Measurements from ENCODE around the gene SLC9B2. TPM values are rescaled to one million over a fixed set of nuclear protein-coding genes. Genes with fewer than 3 reads are reported as not detected.
A peak's percentile ranks its signal among the peaks of the same experiment; 100 is the strongest.

Gene SLC9B2
- total RNA-seq, 2 donors from 2014 or later: 10.1 to 14.8 TPM

DNA sequence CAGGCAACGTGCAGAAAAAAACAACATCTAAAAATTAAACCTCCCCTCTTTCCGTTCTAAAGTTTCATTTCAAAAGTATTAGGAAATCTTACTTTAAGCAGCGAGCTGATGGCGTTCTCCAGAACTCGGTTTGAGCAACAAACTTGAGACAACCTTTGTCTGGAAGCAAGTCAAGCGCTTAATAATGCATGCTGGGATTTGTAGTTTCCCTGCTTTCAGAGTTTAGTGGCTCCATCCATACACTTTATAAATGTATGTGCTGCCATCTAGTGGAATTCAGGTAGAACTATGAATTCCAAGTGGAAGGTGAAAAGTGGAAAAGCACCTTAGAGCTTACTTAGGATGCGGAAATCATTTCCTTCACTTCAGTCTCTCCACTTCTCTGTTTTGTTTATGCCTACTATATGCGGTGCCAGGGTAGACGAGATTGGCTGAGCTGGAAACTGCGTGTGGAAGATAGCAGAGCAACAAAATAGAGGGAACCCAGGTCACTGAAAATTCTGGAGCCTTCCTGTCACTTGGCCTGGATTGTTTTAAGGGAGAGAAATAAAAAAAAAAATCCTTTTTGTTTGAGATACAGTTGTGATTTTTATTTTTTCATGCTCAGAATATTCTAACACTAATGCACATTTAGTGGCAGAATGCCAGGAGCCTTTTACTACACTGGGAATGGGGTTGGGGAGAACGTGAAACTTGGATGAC, 23.3 kb upstream of the SLC9B2 start, which contains the start of gene BDH2:
Gene BDH2, minus strand, starts transcription at position 144 of the 702 bp plus-strand sequence. CDS start 3,580 bp downstream, outside the sequence.
- H3K27me3 ChIP-seq: no peaks in the 10 kb centered on the region
- no peaks in the 10 kb centered on the region for H3K9me3 ChIP-seq
- peak within 1 kb of the TSS in 1 of 2 donors; percentile 10 for H3K4me3 ChIP-seq
- peaks cover 34% of the 10 kb centered on the region for H3K4me1 ChIP-seq
- ATAC-seq (peak; percentile 99), DNase-seq (peak; percentile 53 to 88 (median 66))
- TF ChIP-seq, protein P1, sequence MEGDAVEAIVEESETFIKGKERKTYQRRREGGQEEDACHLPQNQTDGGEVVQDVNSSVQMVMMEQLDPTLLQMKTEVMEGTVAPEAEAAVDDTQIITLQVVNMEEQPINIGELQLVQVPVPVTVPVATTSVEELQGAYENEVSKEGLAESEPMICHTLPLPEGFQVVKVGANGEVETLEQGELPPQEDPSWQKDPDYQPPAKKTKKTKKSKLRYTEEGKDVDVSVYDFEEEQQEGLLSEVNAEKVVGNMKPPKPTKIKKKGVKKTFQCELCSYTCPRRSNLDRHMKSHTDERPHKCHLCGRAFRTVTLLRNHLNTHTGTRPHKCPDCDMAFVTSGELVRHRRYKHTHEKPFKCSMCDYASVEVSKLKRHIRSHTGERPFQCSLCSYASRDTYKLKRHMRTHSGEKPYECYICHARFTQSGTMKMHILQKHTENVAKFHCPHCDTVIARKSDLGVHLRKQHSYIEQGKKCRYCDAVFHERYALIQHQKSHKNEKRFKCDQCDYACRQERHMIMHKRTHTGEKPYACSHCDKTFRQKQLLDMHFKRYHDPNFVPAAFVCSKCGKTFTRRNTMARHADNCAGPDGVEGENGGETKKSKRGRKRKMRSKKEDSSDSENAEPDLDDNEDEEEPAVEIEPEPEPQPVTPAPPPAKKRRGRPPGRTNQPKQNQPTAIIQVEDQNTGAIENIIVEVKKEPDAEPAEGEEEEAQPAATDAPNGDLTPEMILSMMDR (IDR thresholded peaks at IDR 0.05): peak; percentile 50 to 95 (median 90)
- TF ChIP-seq POLR2A (IDR thresholded peaks at IDR 0.05): peak in 2 of 3 donors; percentile 35 to 37
- H3K36me3 ChIP-seq (replicated peaks in 1 of 2; ENCODE audit: insufficient read depth in 1 of 2, low read depth in 2 of 2): no peaks in the 10 kb centered on the region
- intact Hi-C loops (cut with DNase I): loop anchor here (10.0 kb wide), 2 partner anchors 485 to 645 kb away; no protein-coding TSS in a partner anchor
- H3K27ac ChIP-seq: peak within 1 kb of the TSS in 2 of 4 donors; percentile 22 to 57
- WGBS, 2 donors: 10% methylated on average over 11 of the region's 11 CpGs

DNA sequence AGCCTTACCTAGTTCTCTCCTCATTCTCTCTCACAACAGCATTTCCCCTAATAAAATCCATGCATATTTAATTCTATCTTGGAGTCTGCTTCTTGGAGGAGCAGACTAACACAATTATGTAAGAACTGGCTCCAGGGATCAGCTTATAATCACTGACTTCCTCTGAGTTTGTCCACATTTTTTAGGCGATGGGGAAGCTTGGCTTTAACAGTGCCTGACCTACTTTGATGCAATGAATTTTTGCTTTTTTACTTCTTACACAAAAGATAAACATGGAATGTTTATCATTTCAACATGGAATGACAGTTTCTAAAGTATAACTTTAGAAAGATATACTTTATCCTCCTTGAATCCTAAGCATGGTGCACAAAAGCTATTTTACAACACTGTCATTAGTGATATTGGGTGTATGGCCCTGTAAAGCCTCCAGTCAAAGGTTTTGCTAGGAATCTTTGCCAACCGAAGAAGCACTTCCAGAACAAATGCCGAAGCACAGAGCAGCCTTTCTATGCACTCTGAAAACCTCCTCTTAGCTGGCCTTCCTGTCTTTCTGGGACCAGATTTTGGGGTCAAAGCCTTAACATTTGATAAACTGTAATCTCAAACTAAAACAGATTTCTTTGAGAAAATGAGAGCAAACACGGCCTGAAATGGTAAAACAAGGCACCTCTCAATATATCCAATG, 22.3 kb upstream of the SLC9B2 start:
- 13 to 22% methylated on average over 4 of the region's 4 CpGs for WGBS, 2 donors
- H3K36me3 ChIP-seq (replicated peaks in 1 of 2; ENCODE audit: insufficient read depth in 1 of 2, low read depth in 2 of 2): no peaks in the 10 kb centered on the region
- TF ChIP-seq POLR2A (IDR thresholded peaks at IDR 0.05): no peak
- TF ChIP-seq, protein P1 (IDR thresholded peaks at IDR 0.05): no peak
- no peaks in the 10 kb centered on the region for H3K27me3 ChIP-seq
- DNase-seq (no peak), ATAC-seq (no peak)
- H3K4me3 ChIP-seq: peak overlapping the region in 1 of 2 donors; percentile 10
- peak overlapping the region in 2 of 4 donors; percentile 22 to 57 for H3K27ac ChIP-seq
- intact Hi-C loops (cut with DNase I): loop anchor here (10.0 kb wide), 1 partner anchor 484 kb away; no protein-coding TSS in a partner anchor
- no peaks in the 10 kb centered on the region for H3K9me3 ChIP-seq
- peaks cover 35% of the 10 kb centered on the region for H3K4me1 ChIP-seq

DNA sequence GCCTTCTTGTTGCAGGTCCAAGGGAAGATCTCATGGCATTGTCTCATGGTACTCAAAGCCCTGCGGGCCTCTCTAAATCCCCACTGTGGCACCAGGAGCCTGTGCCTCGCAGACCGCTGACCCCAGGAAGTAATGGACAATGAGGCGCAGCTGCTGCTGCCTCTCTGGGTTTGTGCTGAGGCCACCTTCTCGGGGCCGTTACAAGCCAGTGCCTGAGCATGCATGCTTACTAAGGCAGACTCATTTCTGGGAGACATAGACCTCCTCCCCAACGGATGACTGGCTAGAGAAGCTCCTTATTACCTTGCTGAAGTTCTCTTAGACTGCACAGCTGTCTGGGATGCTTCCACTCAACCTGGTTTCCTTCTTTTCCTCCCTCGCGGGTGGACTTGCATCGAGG, 21.8 kb upstream of the SLC9B2 start:
- intact Hi-C loops (cut with DNase I): loop anchor here (10.0 kb wide), 1 partner anchor 484 kb away; no protein-coding TSS in a partner anchor
- no peak overlapping the region for H3K27ac ChIP-seq
- 80 to 88% methylated on average over 10 of the region's 10 CpGs for WGBS, 2 donors

DNA sequence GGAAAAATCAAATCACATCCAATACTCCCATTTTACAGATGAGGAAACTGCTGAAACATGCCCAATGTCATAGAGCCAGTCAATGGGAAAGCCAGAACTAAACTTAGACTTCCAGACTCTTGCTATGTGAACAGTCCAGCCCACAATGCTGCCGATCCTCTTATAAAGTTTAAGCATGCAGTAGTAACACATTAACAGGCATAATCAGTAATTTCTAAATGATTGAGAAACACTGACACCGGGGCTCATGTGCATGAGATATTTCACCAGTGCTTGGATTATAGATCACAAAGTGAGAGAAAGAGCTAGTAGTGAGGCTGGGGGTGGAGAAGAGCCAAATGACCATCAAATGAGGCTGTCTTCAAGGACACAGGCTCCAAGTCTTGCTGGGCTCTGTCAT, 20.6 kb upstream of the SLC9B2 start:
- H3K36me3 ChIP-seq (replicated peaks in 1 of 2; ENCODE audit: insufficient read depth in 1 of 2, low read depth in 2 of 2): no peaks in the 10 kb centered on the region
- no peaks in the 10 kb centered on the region for H3K9me3 ChIP-seq
- ATAC-seq (no peak), DNase-seq (peak in 1 of 4 donors; percentile 17)
- intact Hi-C loops (cut with DNase I): loop anchor here (10.0 kb wide), 1 partner anchor 482 kb away; no protein-coding TSS in a partner anchor
- TF ChIP-seq, protein P1 (IDR thresholded peaks at IDR 0.05): no peak
- no peak for TF ChIP-seq POLR2A (IDR thresholded peaks at IDR 0.05)
- WGBS, 2 donors: 17 to 21% methylated on average over 2 of the region's 2 CpGs
- peaks cover 35% of the 10 kb centered on the region for H3K4me1 ChIP-seq
- no peak overlapping the region for H3K4me3 ChIP-seq
- H3K27ac ChIP-seq: no peak overlapping the region
- H3K27me3 ChIP-seq: no peaks in the 10 kb centered on the region

More for the DNA sequence above, 21.8 kb upstream of the SLC9B2 start:
- Histone ChIP-seq H3K27me3 (no peaks in the 10 kb centered on the region), H3K36me3 (replicated peaks in 1 of 2; ENCODE audit: insufficient read depth in 1 of 2, low read depth in 2 of 2) (no peaks in the 10 kb centered on the region), H3K4me1 (peaks cover 35% of the 10 kb centered on the region), H3K9me3 (no peaks in the 10 kb centered on the region), H3K4me3 (no peak overlapping the region)
- TF ChIP-seq POLR2A (IDR thresholded peaks at IDR 0.05): no peak
- TF ChIP-seq, protein P1 (IDR thresholded peaks at IDR 0.05): no peak
- no peak for ATAC-seq
- DNase-seq: no peak

Measured in body of pancreas (tissue), 4 donors.